ENCODE data around the gene BIRC6. TPM values are rescaled to one million over a fixed set of nuclear protein-coding genes. Genes with fewer than 3 reads are reported as not detected.
"Not testable (repeated sequence)": the region's sequence is repeated elsewhere in the genome, so short reads cannot be mapped to it uniquely, and the experiment has no call there.

BIRC6 gene
- total and polyA plus RNA-seq, 8 donors, result 12.4 to 58.3 (median 46.7) TPM

- FAIRE-seq, result no peak
- Histone ChIP-seq H3K36me3 (no peaks in the 10 kb centered on the region), H3K27me3 (no peaks in the 10 kb centered on the region), H3K4me1 (peaks cover 0 to 11% (median 0%) of the 10 kb centered on the region in 3 donors), H3K27ac (no peak overlapping the region), H3K4me3 (no peak overlapping the region), H3K9me3 (no peaks in the 10 kb centered on the region)
- intact Hi-C loops (cut with DNase I), result no loop called here
- ATAC-seq, result no peak
- no peak for DNase-seq
- TF ChIP-seq CTCF (IDR thresholded peaks at IDR 0.05), result no peak
- WGBS, 2 donors, result 92 to 96% methylated on average over 2 of the region's 2 CpGs
Measured at GRCh38 chr2:32366595-32366994, 9.8 kb downstream of the BIRC6 start.

GRCh38 chr2:32369222-32369621, 12.4 kb downstream of the BIRC6 start:
- Histone ChIP-seq H3K36me3 (no peaks in the 10 kb centered on the region), H3K4me3 (no peak overlapping the region), H3K9me3 (no peaks in the 10 kb centered on the region), H3K27ac (no peak overlapping the region), H3K27me3 (no peaks in the 10 kb centered on the region), H3K4me1 (peaks cover 0 to 19% (median 0%) of the 10 kb centered on the region in 3 donors)
- FAIRE-seq (no peak), DNase-seq (no peak), ATAC-seq (peak in 1 of 4 donors; percentile 42)
- WGBS, 2 donors, result 48 to 53% methylated on average over 9 of the region's 9 CpGs
- no peak for TF ChIP-seq CTCF (IDR thresholded peaks at IDR 0.05)
- intact Hi-C loops (cut with DNase I), result no loop called here

- intact Hi-C loops (cut with DNase I); DNase-seq: not testable (repeated sequence)
- 96 to 99% methylated on average over 5 of the region's 5 CpGs for WGBS, 2 donors
Measured at GRCh38 chr2:32370942-32371341, 14.1 kb downstream of the BIRC6 start.

GRCh38 chr2:32372519-32373182, 15.8 kb downstream of the BIRC6 start:
- Histone ChIP-seq H3K27me3 (no peaks in the 10 kb centered on the region), H3K27ac (no peak overlapping the region), H3K36me3 (no peaks in the 10 kb centered on the region), H3K4me3 (no peak overlapping the region), H3K9me3 (no peaks in the 10 kb centered on the region), H3K4me1 (peaks cover 0 to 24% (median 14%) of the 10 kb centered on the region in 3 donors)
- WGBS, 2 donors, result 76 to 77% methylated on average over 3 of the region's 3 CpGs
- FAIRE-seq, result no peak
- no peak for ATAC-seq
- intact Hi-C loops (cut with DNase I), result no loop called here
- no peak for TF ChIP-seq CTCF (IDR thresholded peaks at IDR 0.05)
- DNase-seq, result no peak

More at GRCh38 chr2:32370942-32371341, 14.1 kb downstream of the BIRC6 start:
- not testable (repeated sequence) for H3K27ac ChIP-seq, H3K9me3 ChIP-seq, H3K4me3 ChIP-seq, ATAC-seq, H3K27me3 ChIP-seq, H3K36me3 ChIP-seq, FAIRE-seq
- peaks cover 0 to 15% (median 0%) of the 10 kb centered on the region in 3 donors for H3K4me1 ChIP-seq

- Histone ChIP-seq H3K36me3 (no peaks in the 10 kb centered on the region), H3K27me3 (no peaks in the 10 kb centered on the region), H3K27ac (no peak overlapping the region), H3K4me3 (no peak overlapping the region), H3K4me1 (peaks cover 13 to 31% (median 28%) of the 10 kb centered on the region in 3 donors), H3K9me3 (no peaks in the 10 kb centered on the region)
- ATAC-seq (no peak), DNase-seq (no peak), FAIRE-seq (no peak)
- intact Hi-C loops (cut with DNase I), result no loop called here
- WGBS, 2 donors, result 95% methylated on average over 12 of the region's 12 CpGs
- no peak for TF ChIP-seq CTCF (IDR thresholded peaks at IDR 0.05)
Measured at GRCh38 chr2:32375228-32375892, 18.5 kb downstream of the BIRC6 start.
